H1 (cell line): ENCODE data around the gene TBX2. TPM values are rescaled to one million over a fixed set of nuclear protein-coding genes. Genes with fewer than 3 reads are reported as not detected.

Experiments
- CTCF ChIA-PET: fragments of 300-600 bp; sonication (Branson Sonifier 250); formaldehyde crosslinking; loops from one replicate; lab custom pipeline; 2021; ENCODE audit not compliant: partially characterized antibody; lab: Charles Lee
- POLR2A ChIA-PET: fragments of 300-600 bp; sonication (Branson Sonifier 250); formaldehyde crosslinking; loops from one replicate; lab custom pipeline; 2021; ENCODE audit warnings: inconsistent platforms; ENCODE audit not compliant: partially characterized antibody; lab: Charles Lee
- DNase-seq, 2 experiments: peaks; one replicate each; pipeline versions ENCODE4 v3.0.0 to v3.0.0-alpha.2; 2010 to 2022; ENCODE audit warnings: low spot score in 2 of 2, low read depth in 1 of 2, mixed read lengths in 1 of 2
- FAIRE-seq: peaks from 2 replicates; lab custom pipeline; 2011; peaks lifted over from hg19 to GRCh38; lab: Jason Lieb, UNC
- H2AFZ ChIP-seq: 2 replicates; pipeline ENCODE4 v1.8.1; 2012; ENCODE audit warnings: low read length, inconsistent platforms
- H2AK5ac ChIP-seq: 2 replicates; pipeline ENCODE4 v1.6.1; 2013; ENCODE audit warnings: low read depth, low read length
- H2BK120ac ChIP-seq: replicated peaks from 2 replicates; pipeline ENCODE3; 2013; ENCODE audit warnings: low read depth, low read length, inconsistent platforms
- H2BK12ac ChIP-seq: 2 replicates; pipeline ENCODE4 v1.6.1; 2013; ENCODE audit warnings: low read depth, low read length
- H2BK15ac ChIP-seq: 2 replicates; pipeline ENCODE4 v1.6.1; 2013; ENCODE audit warnings: low read length
- H2BK20ac ChIP-seq: 2 replicates; pipeline ENCODE4 v1.6.1; 2013; ENCODE audit warnings: low read length
- H2BK5ac ChIP-seq: 2 replicates; pipeline ENCODE4 v1.6.1; 2013; ENCODE audit warnings: low read depth, low read length
- H3K14ac ChIP-seq: 2 replicates; pipeline ENCODE4 v1.6.1; 2013; ENCODE audit warnings: inconsistent platforms; ENCODE audit not compliant: insufficient read length
- H3K18ac ChIP-seq: 2 replicates; pipeline ENCODE4 v1.6.1; 2013; ENCODE audit warnings: low read length; ENCODE audit errors: extremely low read depth
- H3K23ac ChIP-seq: 2 replicates; pipeline ENCODE4 v1.6.1; 2013; ENCODE audit warnings: inconsistent platforms; ENCODE audit not compliant: insufficient read length
- H3K23me2 ChIP-seq: 2 replicates; pipeline ENCODE4 v1.6.1; 2013; ENCODE audit warnings: low read depth, low read length
- H3K27ac ChIP-seq: 2 replicates; pipeline ENCODE4 v1.6.1; 2011; ENCODE audit warnings: low read depth, low read length, inconsistent platforms
- H3K27me3 ChIP-seq, 4 experiments: replicated peaks in 1 of 4; 1 replicate in 1 of 4; 2 replicates in 3 of 4; pipeline versions ENCODE4 v1.6.1 to v1.8.1; 2011 to 2013; ENCODE audit warnings: low read length in 3 of 4, mild to moderate bottlenecking in 3 of 4, inconsistent platforms in 2 of 4, mixed read lengths in 2 of 4, moderate library complexity in 1 of 4; ENCODE audit not compliant: control insufficient read depth in 3 of 4, insufficient read depth in 3 of 4; ENCODE audit errors: extremely low read depth in 1 of 4
- H3K36me3 ChIP-seq, 4 experiments: 2 replicates each; pipeline versions ENCODE4 v1.6.1 to v1.8.1; 2011 to 2013; ENCODE audit warnings: mild to moderate bottlenecking in 4 of 4, low read length in 3 of 4, moderate library complexity in 2 of 4, control low read depth in 1 of 4, inconsistent platforms in 1 of 4; ENCODE audit not compliant: insufficient read depth in 4 of 4, control insufficient read depth in 2 of 4
- H3K4ac ChIP-seq: replicated peaks from 2 replicates; pipeline ENCODE3; 2013; ENCODE audit warnings: low read length, low read depth, mixed read lengths, inconsistent platforms; ENCODE audit not compliant: insufficient read length
- H3K4me1 ChIP-seq, 4 experiments: replicated peaks in 1 of 4; 1 replicate in 1 of 4; 2 replicates in 3 of 4; pipeline versions ENCODE4 v1.6.1 to v1.8.1; 2011 to 2013; ENCODE audit warnings: low read length in 3 of 4, inconsistent platforms in 2 of 4, mixed read lengths in 1 of 4; ENCODE audit not compliant: insufficient read depth in 4 of 4, control insufficient read depth in 3 of 4
- H3K4me2 ChIP-seq, 2 experiments: 2 replicates each; pipeline versions ENCODE4 v1.6.1 to v1.8.1; 2011 to 2013; ENCODE audit warnings: low read depth in 2 of 2, low read length in 2 of 2, control low read depth in 1 of 2, inconsistent platforms in 1 of 2, mild to moderate bottlenecking in 1 of 2; ENCODE audit not compliant: insufficient read depth in 1 of 2
- H3K4me3 ChIP-seq, 4 experiments: fragments of 200-600, 300-600 bp in 1 of 4; sonication (generic), shearing (Covaris generic), sonication (Bioruptor Twin) in 1 of 4; 2 replicates each; pipeline versions ENCODE4 v1.5.1 to v1.8.1; 2011 to 2016; ENCODE audit warnings: low read length in 4 of 4, low read depth in 3 of 4, control low read depth in 2 of 4, inconsistent platforms in 2 of 4, mild to moderate bottlenecking in 2 of 4, mixed read lengths in 1 of 4, moderate library complexity in 1 of 4; ENCODE audit not compliant: insufficient read depth in 2 of 4; ENCODE audit errors: extremely low read depth in 1 of 4
- H3K56ac ChIP-seq: replicated peaks from 2 replicates; pipeline ENCODE3; 2013; ENCODE audit warnings: low read depth, mild to moderate bottlenecking, mixed read lengths, low read length, inconsistent platforms; ENCODE audit not compliant: insufficient read length
- H3K79me1 ChIP-seq: 2 replicates; pipeline ENCODE4 v1.6.1; 2013; ENCODE audit warnings: low read depth, low read length, control low read depth
- H3K79me2 ChIP-seq, 2 experiments: 2 replicates each; pipeline versions ENCODE4 v1.6.1 to v1.8.1; 2012 to 2013; ENCODE audit warnings: low read length in 2 of 2, mild to moderate bottlenecking in 2 of 2, inconsistent platforms in 1 of 2; ENCODE audit not compliant: insufficient read depth in 2 of 2, control insufficient read depth in 1 of 2
- H3K9ac ChIP-seq, 4 experiments: replicated peaks in 1 of 4; 1 replicate in 1 of 4; 2 replicates in 3 of 4; pipeline versions ENCODE4 v1.6.1 to v1.8.1; 2011 to 2013; ENCODE audit warnings: low read depth in 3 of 4, low read length in 3 of 4, control low read depth in 2 of 4, mild to moderate bottlenecking in 2 of 4, moderate library complexity in 2 of 4, inconsistent platforms in 1 of 4; ENCODE audit errors: extremely low read depth in 1 of 4
- H3K9me3 ChIP-seq, 2 experiments: 2 replicates each; pipeline versions ENCODE4 v1.6.1 to v1.8.1; 2012 to 2013; ENCODE audit warnings: mild to moderate bottlenecking in 2 of 2, moderate library complexity in 2 of 2, control low read depth in 1 of 2, inconsistent platforms in 1 of 2, low read depth in 1 of 2, low read length in 1 of 2, mixed read lengths in 1 of 2; ENCODE audit not compliant: insufficient read depth in 2 of 2
- H4K20me1 ChIP-seq, 2 experiments: replicated peaks in 1 of 2; 2 replicates each; pipeline versions ENCODE3 to v1.8.1; 2011 to 2013; ENCODE audit warnings: inconsistent platforms in 2 of 2, low read length in 2 of 2, mild to moderate bottlenecking in 1 of 2; ENCODE audit not compliant: insufficient read depth in 2 of 2, control insufficient read depth in 1 of 2
- H4K5ac ChIP-seq: 2 replicates; pipeline ENCODE4 v1.6.1; 2013; ENCODE audit warnings: low read length, low read depth, mixed read lengths, inconsistent platforms; ENCODE audit not compliant: insufficient read length
- H4K8ac ChIP-seq: 2 replicates; pipeline ENCODE4 v1.8.0; 2013; ENCODE audit warnings: mild to moderate bottlenecking, moderate library complexity, low read length, inconsistent platforms; ENCODE audit not compliant: insufficient read depth; ENCODE audit errors: extremely low read depth
- H4K91ac ChIP-seq: replicated peaks from 2 replicates; pipeline ENCODE3; 2013; ENCODE audit warnings: low read length, mixed read lengths, inconsistent platforms; ENCODE audit not compliant: insufficient read length
- ASH2L ChIP-seq: fragments of 200-600, 300-600 bp; sonication (generic); IDR thresholded peaks from one replicate; pipeline ENCODE4 v1.7.1; 2017; ENCODE audit warnings: low read length
- CBX8 ChIP-seq: fragments of 300-800, 300-1000 bp; sonication (generic); IDR thresholded peaks from 2 replicates; pipeline ENCODE4 v1.7.1; 2016; ENCODE audit warnings: low read depth, low read length, borderline replicate concordance
- CEBPB ChIP-seq: IDR thresholded peaks from 2 replicates; pipeline ENCODE4 v1.6.1; 2012; ENCODE audit warnings: low read depth, low read length
- CTBP2 ChIP-seq: IDR thresholded peaks from 2 replicates; pipeline ENCODE4 v1.7.0; 2011; ENCODE audit warnings: borderline replicate concordance, mild to moderate bottlenecking, moderate library complexity, mixed read lengths, low read length; ENCODE audit not compliant: insufficient read depth, insufficient read length
- FOSL1 ChIP-seq: IDR thresholded peaks from 2 replicates; pipeline ENCODE4 v1.6.1; 2011; ENCODE audit warnings: mild to moderate bottlenecking, low read depth, low read length, moderate library complexity; ENCODE audit not compliant: insufficient read depth
- GABPA ChIP-seq: IDR thresholded peaks from 2 replicates; pipeline ENCODE4 v1.6.1; 2011; ENCODE audit warnings: mild to moderate bottlenecking, low read length, moderate library complexity, borderline replicate concordance; ENCODE audit not compliant: insufficient read depth
- GTF2F1 ChIP-seq: IDR thresholded peaks from 2 replicates; pipeline ENCODE4 v1.6.1; 2012; ENCODE audit warnings: low read depth, low read length, improper control_type of control experiment, borderline replicate concordance
- KDM4A ChIP-seq: IDR thresholded peaks from one replicate; pipeline ENCODE4 v1.7.1; 2012; ENCODE audit warnings: low read depth, mild to moderate bottlenecking, moderate library complexity, low read length, inconsistent platforms; ENCODE audit not compliant: severe bottlenecking
- NRF1 ChIP-seq: IDR thresholded peaks from 2 replicates; pipeline ENCODE4 v1.6.1; 2011; ENCODE audit warnings: mild to moderate bottlenecking, low read depth, low read length, improper control_type of control experiment
- POU5F1 ChIP-seq: IDR thresholded peaks from 2 replicates; pipeline ENCODE4 v1.6.1; 2011; ENCODE audit warnings: low read depth, mild to moderate bottlenecking, low read length, moderate library complexity
- RBBP5 ChIP-seq: IDR thresholded peaks from 2 replicates; pipeline ENCODE4 v1.7.1; 2012; ENCODE audit warnings: low read depth, mild to moderate bottlenecking, inconsistent platforms, low read length, moderate library complexity, borderline replicate concordance
- SRF ChIP-seq: IDR thresholded peaks from 2 replicates; pipeline ENCODE4 v1.6.1; 2011; ENCODE audit warnings: mild to moderate bottlenecking, low read depth, low read length, moderate library complexity
- TAF1 ChIP-seq: IDR thresholded peaks from 2 replicates; pipeline ENCODE4 v1.6.1; 2011; ENCODE audit warnings: mild to moderate bottlenecking, low read depth, low read length
- TEAD4 ChIP-seq: IDR thresholded peaks from 2 replicates; pipeline ENCODE4 v1.6.1; 2012; ENCODE audit warnings: low read depth, low read length, inconsistent platforms, mixed read lengths
- WGBS, 2 experiments: shearing (Covaris generic) in 1 of 2; methylation state at CpG; one replicate each; pipeline versions ENCODE4 v1.1.6 to v1.1.7; 2013 to 2015; ENCODE audit warnings: low lambda C conversion rate in 2 of 2, mixed read lengths in 2 of 2, inconsistent platforms in 1 of 2, low coverage in 1 of 2, missing lambda C conversion rate in 1 of 2; ENCODE audit not compliant: insufficient replicate concordance in 2 of 2, insufficient coverage in 1 of 2, insufficient read length in 1 of 2; ENCODE audit errors: extremely low coverage in 1 of 2, missing lambda C conversion rate in 1 of 2; 5-methylcytosine and 5-hydroxymethylcytosine counted together
- polyA plus RNA-seq, 7 experiments: library from polyadenylated mRNA; depleted of rRNA in 3 of 7; stranded (reverse) in 5 of 7; unstranded in 2 of 7; fragments of >200 nt in 5 of 7; fragments of 200-250 nt in 2 of 7; gene quantifications; 1 replicate in 5 of 7; 2 replicates in 1 of 7; 4 replicates in 1 of 7; pipeline versions ENCODE4 v1.2.1 to v1.2.3, GENCODE V29; 2011 to 2013; ENCODE audit warnings: missing spikeins in 2 of 7, mixed read lengths in 2 of 7
- total RNA-seq: library from RNA; stranded (reverse); fragmentation: NEBNext Ultra II Directional; extraction: Animal tissue kit (Norgen Biotek cat#: 25700); gene quantifications from 2 replicates; pipeline ENCODE4 v1.2.1, GENCODE V29; 2021

The TBX2 gene
- total and polyA plus RNA-seq, 2 of the 8 experiments (the other 6 are each of a cell fraction or from before 2014, with no cell fraction given): not detected

- Histone ChIP-seq H4K8ac (no peak overlapping the region), H3K23me2 (peaks cover 2% of the 10 kb centered on the region; the same call in 1 of the 2 replicates), H3K4ac (no peak overlapping the region), H2BK20ac (no peak overlapping the region), H3K27ac (no peak overlapping the region), H2BK120ac (no peak overlapping the region), H2BK15ac (no peak overlapping the region), H3K23ac (no peak overlapping the region), H3K4me1 (peaks cover 0 to 7% (median 2%) of the 10 kb centered on the region in 4 experiments; a peak in 5 of 7 replicates), H3K9ac (no peak overlapping the region), H2BK5ac (no peak overlapping the region), H3K18ac (no peak overlapping the region), H3K4me2 (no peak overlapping the region), H4K91ac (no peak overlapping the region), H3K27me3 (peaks cover 0 to 15% (median 10%) of the 10 kb centered on the region in 4 experiments; a peak in 6 of 7 replicates), H3K9me3 (no peaks in the 10 kb centered on the region), H2BK12ac (no peak overlapping the region), H4K20me1 (no peaks in the 10 kb centered on the region), H4K5ac (no peak overlapping the region), H3K36me3 (no peaks in the 10 kb centered on the region), H3K4me3 (no peak overlapping the region), H3K79me2 (no peaks in the 10 kb centered on the region), H2AK5ac (no peak overlapping the region), H2AFZ (no peak overlapping the region), H3K56ac (no peak overlapping the region), H3K79me1 (no peaks in the 10 kb centered on the region), H3K14ac (no peak overlapping the region)
- DNase-seq (peak in 1 of 2 experiments; percentile 23), FAIRE-seq (no peak)
- ChIA-PET POLR2A (no interaction called here), CTCF (interaction anchor here (0.6 to 2.1 kb wide), 13 partner anchors 9 to 742 kb away, joined by 3 to 10 read pairs (median 3); no protein-coding TSS in a partner anchor)
- TF ChIP-seq CTBP2 (no peak), RBBP5 (no peak), SRF (no peak), ASH2L (no peak), FOSL1 (no peak), CEBPB (no peak), POU5F1 (no peak), CBX8 (no peak), GABPA (no peak), GTF2F1 (no peak), TAF1 (no peak), NRF1 (no peak), TEAD4 (no peak), KDM4A (no peak)
- WGBS, 2 experiments: 91% methylated on average over 4 of the region's 4 CpGs; no CpG with 5 or more reads in 1 of the 2 experiments
Observed at GRCh38 chr17:61420745-61421398, 21.2 kb downstream of the TBX2 start.
